ENCODE measurements around the gene CAMK1D. TPM values are rescaled to one million over a fixed set of nuclear protein-coding genes. Genes with fewer than 3 reads are reported as not detected.

CAMK1D gene
- total RNA-seq, 1 experiment from 2014 or later, result 10.2 TPM

DNA sequence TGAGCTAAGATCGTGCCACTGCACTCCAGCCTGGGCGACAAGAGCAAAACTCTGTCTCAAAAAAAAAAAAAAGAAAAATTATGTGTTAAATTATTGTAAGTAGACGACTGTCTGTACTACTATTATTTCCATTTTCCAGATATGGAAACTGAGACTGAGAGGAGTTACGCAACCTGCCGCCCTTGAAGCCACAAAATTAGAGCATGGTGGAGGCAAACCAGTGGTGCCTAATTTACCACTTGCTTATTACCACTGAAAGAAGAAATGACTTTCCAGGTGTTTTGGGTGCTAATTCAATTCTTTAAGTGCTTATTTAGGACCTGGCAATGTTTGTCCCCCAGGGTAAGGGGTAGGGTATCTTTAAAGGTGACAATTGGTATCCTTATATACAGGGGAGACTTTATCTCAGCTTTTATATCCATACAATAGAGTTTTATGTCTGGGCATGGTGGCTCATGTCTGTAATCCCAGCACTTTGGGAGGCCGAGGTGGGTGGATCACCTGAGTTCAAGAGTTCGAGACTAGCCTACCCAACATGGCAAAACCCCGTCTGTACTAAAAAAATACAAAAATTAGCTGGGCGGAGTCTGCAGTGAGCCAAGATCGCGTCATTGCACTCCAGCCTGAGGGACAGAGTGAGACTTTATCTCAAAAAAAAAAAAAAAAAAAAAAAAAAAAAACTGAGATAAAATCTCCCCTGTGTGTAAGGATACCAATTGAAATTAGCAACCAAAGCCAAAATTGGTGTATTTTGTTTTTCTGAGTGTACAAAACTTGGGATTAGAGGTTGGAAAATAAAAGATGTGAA lies 16.6 kb upstream of the CAMK1D start (continued):
- no peak for TF ChIP-seq JUN (CRISPR knock-in tag; IDR thresholded peaks at IDR 0.05)
- TF ChIP-seq NR3C1 (CRISPR knock-in tag; conservative IDR thresholded peaks at IDR 0.05; ENCODE audit: low read depth), result no peak
- no peak for TF ChIP-seq ZBTB21 (CRISPR knock-in tag; IDR thresholded peaks at IDR 0.05; ENCODE audit: borderline replicate concordance)

- H3K27ac Mint-ChIP-seq, result no peak overlapping the region
- no peaks in the 10 kb centered on the region for H3K4me1 Mint-ChIP-seq
- H3K36me3 Mint-ChIP-seq, result no peaks in the 10 kb centered on the region
- H3K27me3 Mint-ChIP-seq (ENCODE audit: low read depth), result no peaks in the 10 kb centered on the region
- ChIA-PET POLR2A (no interaction called here), CTCF (no interaction called here)
- no peak for ATAC-seq
- no peaks in the 10 kb centered on the region for H3K9me3 Mint-ChIP-seq
- no peak for DNase-seq (ENCODE audit: low spot score)
- H3K4me3 Mint-ChIP-seq, result no peak overlapping the region
- TF ChIP-seq MYBL2 (CRISPR knock-in tag; IDR thresholded peaks at IDR 0.05) (no peak), SMAD3 (CRISPR knock-in tag; IDR thresholded peaks at IDR 0.05; ENCODE audit: borderline replicate concordance) (no peak), ZNF396 (CRISPR knock-in tag; IDR thresholded peaks at IDR 0.05; ENCODE audit: borderline replicate concordance) (no peak), ELF4 (CRISPR knock-in tag; IDR thresholded peaks at IDR 0.05; ENCODE audit: low read depth) (no peak), AFF4 (CRISPR knock-in tag; IDR thresholded peaks at IDR 0.05; ENCODE audit: borderline replicate concordance) (no peak), JAZF1 (CRISPR knock-in tag; IDR thresholded peaks at IDR 0.05) (no peak), GABPB1 (CRISPR knock-in tag; IDR thresholded peaks at IDR 0.05) (no peak), FOXJ3 (CRISPR knock-in tag; IDR thresholded peaks at IDR 0.05; ENCODE audit: borderline replicate concordance) (no peak), ZNF219 (CRISPR knock-in tag; IDR thresholded peaks at IDR 0.05; ENCODE audit: borderline replicate concordance) (no peak), USF1 (CRISPR knock-in tag; IDR thresholded peaks at IDR 0.05) (no peak), ZNF532 (CRISPR knock-in tag; IDR thresholded peaks at IDR 0.05; ENCODE audit: borderline replicate concordance) (no peak), NFYB (CRISPR knock-in tag; conservative IDR thresholded peaks at IDR 0.05; ENCODE audit: low read depth) (no peak), ZBTB21 (CRISPR knock-in tag; IDR thresholded peaks at IDR 0.05; ENCODE audit: borderline replicate concordance) (no peak)
- TF ChIP-seq, protein P1, sequence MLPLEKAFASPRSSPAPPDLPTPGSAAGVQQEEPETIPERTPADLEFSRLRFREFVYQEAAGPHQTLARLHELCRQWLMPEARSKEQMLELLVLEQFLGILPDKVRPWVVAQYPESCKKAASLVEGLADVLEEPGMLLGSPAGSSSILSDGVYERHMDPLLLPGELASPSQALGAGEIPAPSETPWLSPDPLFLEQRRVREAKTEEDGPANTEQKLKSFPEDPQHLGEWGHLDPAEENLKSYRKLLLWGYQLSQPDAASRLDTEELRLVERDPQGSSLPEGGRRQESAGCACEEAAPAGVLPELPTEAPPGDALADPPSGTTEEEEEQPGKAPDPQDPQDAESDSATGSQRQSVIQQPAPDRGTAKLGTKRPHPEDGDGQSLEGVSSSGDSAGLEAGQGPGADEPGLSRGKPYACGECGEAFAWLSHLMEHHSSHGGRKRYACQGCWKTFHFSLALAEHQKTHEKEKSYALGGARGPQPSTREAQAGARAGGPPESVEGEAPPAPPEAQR (CRISPR knock-in tag; IDR thresholded peaks at IDR 0.05), result no peak
- TF ChIP-seq, protein P2, sequence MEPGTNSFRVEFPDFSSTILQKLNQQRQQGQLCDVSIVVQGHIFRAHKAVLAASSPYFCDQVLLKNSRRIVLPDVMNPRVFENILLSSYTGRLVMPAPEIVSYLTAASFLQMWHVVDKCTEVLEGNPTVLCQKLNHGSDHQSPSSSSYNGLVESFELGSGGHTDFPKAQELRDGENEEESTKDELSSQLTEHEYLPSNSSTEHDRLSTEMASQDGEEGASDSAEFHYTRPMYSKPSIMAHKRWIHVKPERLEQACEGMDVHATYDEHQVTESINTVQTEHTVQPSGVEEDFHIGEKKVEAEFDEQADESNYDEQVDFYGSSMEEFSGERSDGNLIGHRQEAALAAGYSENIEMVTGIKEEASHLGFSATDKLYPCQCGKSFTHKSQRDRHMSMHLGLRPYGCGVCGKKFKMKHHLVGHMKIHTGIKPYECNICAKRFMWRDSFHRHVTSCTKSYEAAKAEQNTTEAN (CRISPR knock-in tag; IDR thresholded peaks at IDR 0.05), result no peak
- TF ChIP-seq, protein P3, sequence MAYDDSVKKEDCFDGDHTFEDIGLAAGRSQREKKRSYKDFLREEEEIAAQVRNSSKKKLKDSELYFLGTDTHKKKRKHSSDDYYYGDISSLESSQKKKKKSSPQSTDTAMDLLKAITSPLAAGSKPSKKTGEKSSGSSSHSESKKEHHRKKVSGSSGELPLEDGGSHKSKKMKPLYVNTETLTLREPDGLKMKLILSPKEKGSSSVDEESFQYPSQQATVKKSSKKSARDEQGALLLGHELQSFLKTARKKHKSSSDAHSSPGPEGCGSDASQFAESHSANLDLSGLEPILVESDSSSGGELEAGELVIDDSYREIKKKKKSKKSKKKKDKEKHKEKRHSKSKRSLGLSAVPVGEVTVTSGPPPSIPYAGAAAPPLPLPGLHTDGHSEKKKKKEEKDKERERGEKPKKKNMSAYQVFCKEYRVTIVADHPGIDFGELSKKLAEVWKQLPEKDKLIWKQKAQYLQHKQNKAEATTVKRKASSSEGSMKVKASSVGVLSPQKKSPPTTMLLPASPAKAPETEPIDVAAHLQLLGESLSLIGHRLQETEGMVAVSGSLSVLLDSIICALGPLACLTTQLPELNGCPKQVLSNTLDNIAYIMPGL (CRISPR knock-in tag; IDR thresholded peaks at IDR 0.05), result no peak
Observed at GRCh38 chr10:12333380-12334185, 15.8 kb upstream of the CAMK1D start.

Measured in WTC11 (cell line).